DND-41 (cell line): ENCODE data around the gene NCK1.

ENCODE experiments used
- CTCF ChIP-seq: IDR thresholded peaks from 2 replicates; pipeline ENCODE4 v1.5.1; 2012; ENCODE audit warnings: borderline replicate concordance, low read length, moderate library complexity, mild to moderate bottlenecking; ENCODE audit not compliant: poor library complexity, severe bottlenecking; ENCODE audit errors: extremely low read depth
- EZH2 ChIP-seq: IDR thresholded peaks from 3 replicates; pipeline ENCODE4 v1.6.1; 2012; ENCODE audit warnings: borderline replicate concordance, low read depth, mild to moderate bottlenecking, moderate library complexity, low read length, inconsistent platforms; ENCODE audit not compliant: severe bottlenecking

- TF ChIP-seq CTCF (no peak), EZH2 (no peak)
Measured at GRCh38 chr3:136891934-136892855, 30.2 kb downstream of the NCK1 start.
